Fibroblast of pulmonary artery (primary cell): ENCODE measurements around the gene ISM1.

Source experiments
- DNase-seq: peaks from one replicate; pipeline ENCODE4 v3.0.0-alpha.2; 2010; ENCODE audit warnings: low read depth
- H3K4me3 ChIP-seq: replicated peaks from 2 replicates; pipeline ENCODE4 v1.5.1; 2011; ENCODE audit warnings: low read depth, mild to moderate bottlenecking, control low read depth, low read length, moderate library complexity
- CTCF ChIP-seq: IDR thresholded peaks from 2 replicates; pipeline ENCODE4 v1.5.1; 2011; ENCODE audit warnings: mild to moderate bottlenecking, control low read depth, low read length, inconsistent platforms; ENCODE audit errors: missing control alignments

Gene ISM1

GRCh38 chr20:13187899-13188298 is 33.2 kb upstream of the ISM1 start:
- TF ChIP-seq CTCF: no peak
- H3K4me3 ChIP-seq: no peak overlapping the region
- no peak for DNase-seq

- DNase-seq: no peak
- H3K4me3 ChIP-seq: no peak overlapping the region
- no peak for TF ChIP-seq CTCF
These were observed 21.8 kb upstream of the ISM1 start for GRCh38 chr20:13199279-13199678.

GRCh38 chr20:13200767-13201500 is 20.1 kb upstream of the ISM1 start:
- no peak for DNase-seq
- H3K4me3 ChIP-seq: no peak overlapping the region
- TF ChIP-seq CTCF: no peak

- H3K4me3 ChIP-seq: no peak overlapping the region
- no peak for DNase-seq
- TF ChIP-seq CTCF: no peak
These were observed 18.5 kb upstream of the ISM1 start for GRCh38 chr20:13202565-13202964.

GRCh38 chr20:13205425-13205824 is 15.6 kb upstream of the ISM1 start:
- TF ChIP-seq CTCF: no peak
- H3K4me3 ChIP-seq: no peak overlapping the region
- no peak for DNase-seq

GRCh38 chr20:13205848-13206434 is 15.1 kb upstream of the ISM1 start:
- no peak overlapping the region for H3K4me3 ChIP-seq
- no peak for DNase-seq
- no peak for TF ChIP-seq CTCF

- no peak for DNase-seq
- H3K4me3 ChIP-seq: no peak overlapping the region
- no peak for TF ChIP-seq CTCF
These were observed 14.1 kb upstream of the ISM1 start for GRCh38 chr20:13207016-13207415.
